NCI-H510A treated with DMSO at 0.1 percent for 48 hours (cell line): Measurements from ENCODE around the gene CCN2.
A peak's percentile ranks its signal among the peaks of the same experiment; 100 is the strongest.
"Not testable (repeated sequence)": the region's sequence is repeated elsewhere in the genome, so short reads cannot be mapped to it uniquely, and the experiment has no call there.

ENCODE experiments used
- DNase-seq: peaks from one replicate; lab custom pipeline; 2025; lab: John Stamatoyannopoulos, UW

CCN2 gene

GRCh38 chr6:131937703-131938631 is 13.2 kb downstream of the CCN2 start:
- no peak for DNase-seq

DNA sequence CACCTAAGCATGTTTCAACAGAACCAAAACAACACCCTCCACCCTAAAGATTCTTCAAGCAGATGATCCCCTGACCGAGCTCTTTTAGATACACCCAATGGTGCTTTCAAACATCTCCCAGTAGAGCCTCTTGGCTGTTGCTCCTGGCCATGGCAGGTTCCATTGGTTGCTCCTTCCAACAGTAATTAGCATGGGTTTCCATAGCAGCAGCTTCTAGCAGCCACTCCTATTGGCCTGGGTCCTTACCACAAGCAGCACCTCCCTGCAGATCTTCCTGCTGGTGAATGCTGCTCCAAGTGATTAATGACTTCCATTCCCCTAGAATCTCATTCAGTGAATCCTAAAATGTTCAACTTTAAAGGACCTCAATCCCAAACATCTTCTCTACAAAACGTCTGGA is 13.9 kb downstream of the CCN2 start:
- DNase-seq: no peak

GRCh38 chr6:131936156-131936555 is 15.0 kb downstream of the CCN2 start:
- no peak for DNase-seq

GRCh38 chr6:131931063-131931750 is 20.0 kb downstream of the CCN2 start:
- DNase-seq: no peak

DNA sequence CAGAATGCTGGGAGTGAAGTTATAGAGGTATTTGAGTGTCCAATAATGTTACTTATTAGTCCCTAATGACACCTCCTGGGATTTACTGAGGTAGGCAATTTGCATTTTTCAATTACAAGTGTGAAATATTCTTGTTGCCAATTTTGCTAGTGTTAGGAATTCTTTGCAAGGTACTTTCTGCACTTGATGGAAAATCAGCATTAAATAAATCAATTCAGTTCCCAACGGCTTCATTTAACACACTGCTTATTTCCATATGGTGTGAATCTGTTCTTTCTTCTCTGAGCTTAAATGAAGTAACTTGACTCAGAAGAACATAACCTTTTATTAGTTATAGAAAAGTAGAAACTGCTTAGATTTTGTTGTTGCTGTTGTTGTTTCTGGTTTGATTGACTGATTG is 21.2 kb downstream of the CCN2 start:
- DNase-seq: no peak

DNA sequence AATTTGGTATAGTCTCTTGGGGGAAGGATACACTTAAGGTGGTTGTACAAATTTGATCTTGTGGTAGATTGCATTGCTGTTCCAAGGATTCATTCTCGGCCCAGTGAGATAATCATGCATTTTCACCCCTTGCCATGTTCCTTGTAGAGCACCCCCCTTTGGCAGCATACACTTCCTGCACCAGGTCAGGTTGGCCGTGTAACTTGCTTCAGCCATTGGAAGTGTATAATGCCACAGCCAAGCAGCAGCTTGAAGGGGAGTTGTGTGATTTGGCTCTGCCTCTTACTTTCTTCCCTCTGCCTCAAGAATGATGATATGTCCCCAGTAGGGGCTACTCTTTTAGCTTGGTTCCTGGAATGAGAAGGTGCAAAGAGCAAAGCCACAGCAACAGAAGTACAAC is 21.9 kb downstream of the CCN2 start:
- no peak for DNase-seq

DNA sequence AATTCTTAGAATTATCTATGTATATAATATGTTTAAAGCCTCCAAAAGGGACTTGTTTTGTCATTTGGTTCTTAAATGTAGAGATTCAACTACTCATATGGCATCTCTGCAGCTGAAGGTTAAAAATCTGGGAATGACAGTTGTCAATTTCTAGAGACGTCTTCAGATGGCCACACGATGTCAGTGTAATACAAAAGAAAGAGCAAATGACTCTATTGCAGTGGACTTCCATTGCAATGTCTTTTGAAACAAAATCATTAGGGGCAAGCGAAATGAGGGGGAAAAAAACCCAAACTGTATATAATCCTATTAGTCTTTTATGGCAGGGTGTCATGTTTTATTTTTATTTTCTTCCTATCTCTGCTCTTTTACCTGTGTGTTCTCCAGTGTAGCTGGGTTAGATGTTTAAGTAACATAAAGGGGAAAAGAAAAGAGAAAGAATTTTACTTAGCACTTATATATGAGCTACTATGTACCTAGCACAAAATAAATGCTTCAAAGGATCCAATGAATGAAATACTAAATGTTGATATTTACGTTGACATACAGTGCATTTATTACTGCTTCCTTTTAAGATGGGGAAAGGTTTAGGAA is 26.2 kb downstream of the CCN2 start:
- DNase-seq: no peak

- DNase-seq: no peak
Measured at GRCh38 chr6:131923356-131923755, 27.8 kb downstream of the CCN2 start.

DNA sequence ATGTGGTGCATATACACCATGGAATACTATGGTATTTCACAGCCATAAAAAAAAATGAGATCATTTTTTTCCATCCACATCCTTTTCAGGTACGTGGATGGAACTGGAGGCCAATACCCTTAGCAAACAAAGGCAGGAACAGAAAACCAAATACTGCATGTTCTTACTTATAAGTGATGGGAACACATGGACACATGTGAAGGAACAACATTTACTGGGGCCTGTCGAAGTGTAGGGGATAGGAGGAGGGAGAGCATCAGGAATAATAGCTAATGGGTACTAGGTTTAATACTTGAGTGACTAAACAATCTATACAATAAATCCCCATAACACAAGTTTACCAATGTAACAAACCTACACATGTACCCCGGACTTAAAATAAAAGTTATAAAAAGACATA is 30.5 kb downstream of the CCN2 start:
- DNase-seq: no peak

DNA sequence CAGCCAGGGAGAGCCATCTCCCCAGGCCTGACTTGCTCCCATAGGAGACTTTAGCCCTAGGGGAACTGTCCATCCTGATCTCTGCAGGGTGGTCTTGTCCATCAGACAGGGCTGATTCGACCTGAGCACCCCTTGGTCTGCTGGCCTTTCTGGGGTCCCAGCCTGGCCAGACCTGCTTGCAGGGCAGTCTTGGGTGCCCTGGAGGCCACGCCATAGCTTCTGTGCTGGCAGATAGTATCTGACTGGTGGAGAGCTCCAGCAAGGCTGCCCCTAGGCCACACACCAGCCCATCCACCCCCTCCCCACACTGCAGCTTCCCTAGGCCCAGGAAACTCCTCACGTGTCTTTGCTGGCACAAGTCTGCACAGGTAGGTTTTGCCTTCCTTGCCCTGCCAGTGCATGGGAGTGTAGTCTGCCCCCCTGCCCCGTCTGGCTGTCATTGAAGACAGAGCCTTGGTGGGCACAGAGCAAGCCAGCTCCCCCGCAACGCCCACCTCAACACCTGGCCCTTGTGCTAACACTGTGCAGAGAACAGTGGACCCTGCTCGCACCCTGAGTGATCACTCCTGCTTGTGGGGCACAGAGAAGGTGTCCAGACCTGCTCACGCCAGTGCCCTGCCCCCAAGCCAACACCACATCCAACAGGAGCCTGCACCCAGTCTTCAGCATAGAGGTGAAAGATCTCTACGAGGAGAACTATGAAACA is 32.4 kb downstream of the CCN2 start:
- DNase-seq: no peak

GRCh38 chr6:131917763-131918649 is 33.2 kb downstream of the CCN2 start:
- DNase-seq: no peak

GRCh38 chr6:131917318-131917717 is 33.9 kb downstream of the CCN2 start:
- DNase-seq: no peak

GRCh38 chr6:131916847-131917246 is 34.3 kb downstream of the CCN2 start:
- no peak for DNase-seq

DNA sequence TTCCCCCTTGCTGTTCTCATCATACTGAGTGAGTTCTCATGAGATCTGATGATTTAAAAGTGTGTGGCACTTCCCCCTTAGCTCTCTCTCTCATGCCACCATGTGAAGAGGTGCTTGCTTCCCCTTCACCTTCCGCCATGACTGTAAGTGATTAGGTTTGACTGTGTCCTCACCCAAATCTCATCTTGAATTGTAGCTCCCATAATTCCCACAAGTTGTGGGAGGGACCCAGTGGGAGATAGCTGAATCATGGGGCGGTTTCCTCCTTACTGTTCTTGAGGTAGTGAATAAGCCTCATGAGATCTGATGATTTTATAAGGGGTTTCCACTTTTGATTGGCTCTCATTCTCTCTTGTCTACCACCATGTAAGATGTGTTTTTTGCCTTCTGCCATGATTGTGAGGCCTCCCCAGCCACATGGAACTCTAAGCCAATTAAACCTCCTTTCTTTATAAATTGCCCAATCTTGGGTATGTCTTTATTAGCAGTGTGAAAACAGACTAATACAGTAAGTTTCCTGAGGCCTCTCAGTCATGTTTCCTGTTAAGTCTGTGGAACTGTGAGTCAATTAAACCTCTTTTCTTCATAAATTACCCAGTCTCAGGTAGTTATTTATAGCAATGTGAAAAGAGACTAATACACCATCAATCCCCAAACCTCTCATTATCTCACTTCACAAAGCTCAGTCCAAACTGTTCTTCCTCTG is 34.9 kb downstream of the CCN2 start:
- DNase-seq: not testable (repeated sequence)

- DNase-seq: peak; percentile 8
Measured at GRCh38 chr6:131914967-131915751, 36.0 kb downstream of the CCN2 start.

GRCh38 chr6:131914234-131914633 is 36.9 kb downstream of the CCN2 start:
- DNase-seq: no peak

DNA sequence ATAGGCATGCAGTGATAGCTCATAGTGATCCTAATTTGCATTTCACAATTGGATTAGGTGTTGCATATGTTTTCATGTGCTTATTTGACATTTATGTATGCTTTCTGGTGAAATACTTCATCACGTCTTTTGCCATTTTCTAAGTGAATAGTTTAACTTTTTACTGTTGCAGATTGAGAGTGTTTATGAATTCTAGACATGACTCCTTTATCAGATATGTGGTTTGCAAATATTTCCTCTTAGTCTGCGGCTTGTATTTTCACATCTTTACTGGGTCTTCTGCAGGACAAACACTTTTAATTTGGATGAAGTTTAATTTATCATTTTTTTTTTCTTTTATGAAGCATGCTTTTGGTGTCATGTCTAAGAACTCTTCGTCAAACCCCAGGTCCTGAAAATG is 39.2 kb downstream of the CCN2 start:
- DNase-seq: no peak

- no peak for DNase-seq
Measured at GRCh38 chr6:131910956-131911355, 40.2 kb downstream of the CCN2 start.

GRCh38 chr6:131910219-131910589 is 41.0 kb downstream of the CCN2 start:
- no peak for DNase-seq
